ENCODE results near the gene HK1.

The HK1 gene

DNA sequence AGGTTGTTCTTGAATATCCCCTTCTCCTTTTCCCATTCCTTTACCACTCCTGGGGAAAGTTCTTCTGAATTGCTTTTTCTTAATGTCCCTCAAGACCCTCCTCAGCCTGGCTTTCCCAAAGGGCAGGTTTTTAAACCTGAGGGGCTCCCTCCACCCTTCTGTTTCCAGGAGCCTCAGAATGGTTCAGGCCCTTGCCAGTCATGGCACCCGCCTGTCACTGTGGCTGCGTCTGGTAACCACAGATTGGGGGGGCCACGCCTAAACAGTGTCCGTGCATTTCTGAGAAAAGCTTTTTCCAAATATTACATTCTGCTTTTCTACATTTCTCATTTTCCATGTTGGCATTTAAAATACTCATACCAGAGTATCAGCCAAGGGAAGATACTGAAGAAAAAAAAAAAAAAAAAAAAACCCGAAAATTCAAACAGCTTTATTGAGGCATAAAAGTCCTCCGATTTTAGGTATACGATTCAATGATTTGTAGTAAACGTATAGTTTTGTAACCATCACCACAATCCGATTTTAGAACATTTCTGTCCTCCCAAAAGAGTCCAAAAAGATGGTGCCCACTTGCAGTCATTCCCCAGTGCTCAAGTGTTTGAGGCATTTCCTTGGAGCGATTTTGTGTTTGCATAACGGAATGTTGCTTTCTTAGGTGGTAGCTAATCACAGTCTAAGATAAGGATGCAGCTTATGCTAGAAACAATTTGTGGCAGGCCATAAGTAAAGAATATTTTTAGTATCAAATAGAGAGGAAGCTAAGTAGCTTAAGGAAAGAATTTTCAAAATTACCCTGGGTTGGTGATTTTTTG is 36.0 kb upstream of the HK1 start:
- DNase-seq (ENCODE audit: extremely low read depth, insufficient read length): no peak
- TF ChIP-seq, protein P1, sequence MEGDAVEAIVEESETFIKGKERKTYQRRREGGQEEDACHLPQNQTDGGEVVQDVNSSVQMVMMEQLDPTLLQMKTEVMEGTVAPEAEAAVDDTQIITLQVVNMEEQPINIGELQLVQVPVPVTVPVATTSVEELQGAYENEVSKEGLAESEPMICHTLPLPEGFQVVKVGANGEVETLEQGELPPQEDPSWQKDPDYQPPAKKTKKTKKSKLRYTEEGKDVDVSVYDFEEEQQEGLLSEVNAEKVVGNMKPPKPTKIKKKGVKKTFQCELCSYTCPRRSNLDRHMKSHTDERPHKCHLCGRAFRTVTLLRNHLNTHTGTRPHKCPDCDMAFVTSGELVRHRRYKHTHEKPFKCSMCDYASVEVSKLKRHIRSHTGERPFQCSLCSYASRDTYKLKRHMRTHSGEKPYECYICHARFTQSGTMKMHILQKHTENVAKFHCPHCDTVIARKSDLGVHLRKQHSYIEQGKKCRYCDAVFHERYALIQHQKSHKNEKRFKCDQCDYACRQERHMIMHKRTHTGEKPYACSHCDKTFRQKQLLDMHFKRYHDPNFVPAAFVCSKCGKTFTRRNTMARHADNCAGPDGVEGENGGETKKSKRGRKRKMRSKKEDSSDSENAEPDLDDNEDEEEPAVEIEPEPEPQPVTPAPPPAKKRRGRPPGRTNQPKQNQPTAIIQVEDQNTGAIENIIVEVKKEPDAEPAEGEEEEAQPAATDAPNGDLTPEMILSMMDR (IDR thresholded peaks at IDR 0.05; ENCODE audit: insufficient read depth, low read length, poor library complexity, severe bottlenecking): no peak
- Histone ChIP-seq H3K36me3 (ENCODE audit: control insufficient read depth, insufficient read depth, low read length) (no peaks in the 10 kb centered on the region), H3K4me3 (replicated peaks; ENCODE audit: low read depth, low read length) (no peak overlapping the region), H3K27me3 (replicated peaks; ENCODE audit: control insufficient read depth, insufficient read depth, low read length) (peaks cover 2% of the 10 kb centered on the region; the same call in 1 of the 2 replicates)

DNA sequence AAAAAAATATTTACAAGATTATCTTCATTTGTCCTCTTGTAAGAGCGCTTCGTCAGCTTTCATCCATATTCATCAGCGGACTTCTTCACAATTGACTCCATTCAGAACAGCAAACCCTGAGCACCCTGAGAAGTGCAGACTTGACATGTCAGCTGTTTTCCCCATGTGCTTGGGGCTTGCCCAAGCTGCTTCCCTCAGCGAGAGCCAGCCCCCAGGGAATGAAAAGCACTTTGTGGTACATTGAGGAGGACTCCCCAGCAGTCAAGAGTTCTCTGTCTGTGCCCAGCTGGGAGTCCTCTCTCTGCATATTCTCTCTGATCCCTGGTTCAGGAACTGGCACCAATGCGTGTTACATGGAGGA is 35.5 kb upstream of the HK1 start:
- Histone ChIP-seq H3K36me3 (ENCODE audit: control insufficient read depth, insufficient read depth, low read length) (no peaks in the 10 kb centered on the region), H3K27me3 (replicated peaks; ENCODE audit: control insufficient read depth, insufficient read depth, low read length) (peaks cover 2% of the 10 kb centered on the region; the same call in 1 of the 2 replicates), H3K4me3 (replicated peaks; ENCODE audit: low read depth, low read length) (no peak overlapping the region)
- DNase-seq (ENCODE audit: extremely low read depth, insufficient read length): no peak
- TF ChIP-seq, protein P1 (IDR thresholded peaks at IDR 0.05; ENCODE audit: insufficient read depth, low read length, poor library complexity, severe bottlenecking): no peak

DNA sequence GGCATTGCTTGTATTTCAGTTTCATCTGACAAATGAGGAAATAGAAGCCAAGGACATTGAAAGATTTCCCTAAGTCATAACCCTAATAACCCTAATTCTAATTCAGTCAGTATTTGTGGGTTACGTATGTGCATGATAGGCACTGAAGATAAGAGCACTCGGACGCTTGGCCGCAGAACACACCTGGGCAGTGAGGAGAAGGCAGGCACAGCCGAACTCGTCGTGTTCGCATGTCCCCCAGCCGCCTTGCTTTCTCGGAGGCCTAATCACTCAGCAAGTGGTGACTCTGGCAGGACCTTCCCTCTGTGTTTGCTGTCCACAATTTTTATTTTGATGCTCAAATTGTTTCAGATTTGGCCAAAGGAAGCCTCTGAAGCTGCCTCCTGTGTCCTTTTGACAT is 34.5 kb upstream of the HK1 start:
- peaks cover 2% of the 10 kb centered on the region; the same call in 1 of the 2 replicates for H3K27me3 ChIP-seq (replicated peaks; ENCODE audit: control insufficient read depth, insufficient read depth, low read length)
- TF ChIP-seq, protein P1 (IDR thresholded peaks at IDR 0.05; ENCODE audit: insufficient read depth, low read length, poor library complexity, severe bottlenecking): no peak
- no peak for DNase-seq (ENCODE audit: extremely low read depth, insufficient read length)

DNA sequence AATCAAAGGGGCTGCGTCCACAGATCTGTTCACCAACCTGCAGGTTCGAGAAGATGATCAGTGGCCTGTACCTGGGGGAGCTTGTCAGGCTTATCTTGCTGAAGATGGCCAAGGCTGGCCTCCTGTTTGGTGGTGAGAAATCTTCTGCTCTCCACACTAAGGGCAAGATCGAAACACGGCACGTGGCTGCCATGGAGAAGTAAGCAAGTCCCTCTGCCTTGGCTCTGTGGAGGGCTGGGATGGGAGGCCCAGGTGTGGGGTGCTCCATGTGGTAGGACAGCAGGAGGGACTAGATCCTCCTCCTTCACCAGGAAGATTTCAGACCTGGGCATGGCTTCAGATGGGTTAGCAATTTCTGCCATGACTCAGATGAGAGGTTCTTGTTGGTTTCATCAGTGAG is 32.3 kb upstream of the HK1 start:
- TF ChIP-seq, protein P1 (IDR thresholded peaks at IDR 0.05; ENCODE audit: insufficient read depth, low read length, poor library complexity, severe bottlenecking): no peak

More for the DNA sequence above, 34.5 kb upstream of the HK1 start:
- H3K4me3 ChIP-seq (replicated peaks; ENCODE audit: low read depth, low read length): no peak overlapping the region
- H3K36me3 ChIP-seq (ENCODE audit: control insufficient read depth, insufficient read depth, low read length): no peaks in the 10 kb centered on the region

DNA sequence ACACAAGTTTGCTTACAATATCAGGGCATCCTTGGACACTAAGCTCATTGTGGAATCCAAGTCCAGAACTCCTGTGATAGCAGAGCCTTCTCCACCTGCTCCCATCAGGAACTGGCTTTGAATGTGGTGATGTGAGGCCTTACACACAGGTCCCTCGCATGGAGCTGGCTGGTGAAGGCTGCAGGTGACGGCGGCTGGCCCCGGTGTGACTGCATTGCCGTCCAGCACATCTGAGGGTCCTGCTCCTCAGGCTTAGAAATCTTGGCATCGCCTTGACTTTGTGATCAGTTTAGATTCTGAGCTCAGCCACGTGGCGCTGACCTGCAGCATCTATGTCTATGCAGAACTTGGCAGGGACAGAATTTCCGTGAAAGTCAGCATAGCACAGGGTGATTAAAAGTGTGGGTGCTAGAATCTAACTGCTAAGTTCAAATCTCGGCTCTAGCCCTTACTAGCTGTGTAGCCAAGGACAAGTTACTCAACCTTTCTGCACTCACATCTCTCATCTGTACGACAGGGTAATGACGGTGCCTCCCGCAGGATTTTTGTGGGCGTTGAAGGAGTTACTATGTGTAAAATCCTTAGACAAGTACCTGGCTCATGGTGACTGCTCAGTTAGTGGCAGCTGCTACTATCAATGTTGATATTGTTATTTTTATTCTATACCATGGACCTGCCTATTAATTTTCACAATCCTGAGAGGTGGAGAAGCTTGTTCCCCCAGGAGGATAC is 31.5 kb upstream of the HK1 start:
- Histone ChIP-seq H3K36me3 (ENCODE audit: control insufficient read depth, insufficient read depth, low read length) (no peaks in the 10 kb centered on the region), H3K4me3 (replicated peaks; ENCODE audit: low read depth, low read length) (no peak overlapping the region), H3K27me3 (replicated peaks; ENCODE audit: control insufficient read depth, insufficient read depth, low read length) (peaks cover 2% of the 10 kb centered on the region; the same call in 1 of the 2 replicates)
- TF ChIP-seq, protein P1 (IDR thresholded peaks at IDR 0.05; ENCODE audit: insufficient read depth, low read length, poor library complexity, severe bottlenecking): no peak
- DNase-seq (ENCODE audit: extremely low read depth, insufficient read length): no peak

More for the DNA sequence above, 32.3 kb upstream of the HK1 start:
- DNase-seq (ENCODE audit: extremely low read depth, insufficient read length): no peak
- no peak overlapping the region for H3K4me3 ChIP-seq (replicated peaks; ENCODE audit: low read depth, low read length)
- no peaks in the 10 kb centered on the region for H3K36me3 ChIP-seq (ENCODE audit: control insufficient read depth, insufficient read depth, low read length)
- peaks cover 2% of the 10 kb centered on the region; the same call in 1 of the 2 replicates for H3K27me3 ChIP-seq (replicated peaks; ENCODE audit: control insufficient read depth, insufficient read depth, low read length)

All from GM06990 (cell line).